Pulmonary artery endothelial cell (primary cell): ENCODE measurements around the gene NUB1. TPM values are rescaled to one million over a fixed set of nuclear protein-coding genes. Genes with fewer than 3 reads are reported as not detected.
"Not testable (repeated sequence)": the region's sequence is repeated elsewhere in the genome, so short reads cannot be mapped to it uniquely, and the experiment has no call there.

Experiments used
- DNase-seq: peaks from one replicate; pipeline ENCODE4 v3.0.0-alpha.2; 2011; ENCODE audit warnings: low read depth, low spot score
- total RNA-seq: library from RNA; depleted of rRNA; stranded (reverse); fragments of >200 nt; gene quantifications from 2 replicates; pipeline ENCODE4 v1.2.3, GENCODE V29; 2014

The NUB1 gene
- 37.1 and 45.3 TPM in 2 replicates for total RNA-seq

GRCh38 chr7:151341357-151342101 is at the start of gene NUB1:
NUB1 (plus strand) TSS chr7:151341812; CDS start chr7:151345350, 3,538 bp downstream.
- DNase-seq, result peak; percentile 7

- no peak for DNase-seq
Measured at GRCh38 chr7:151292850-151293249, 48.8 kb upstream of the NUB1 start.

GRCh38 chr7:151296202-151296992 is 45.2 kb upstream of the NUB1 start:
- DNase-seq, result no peak

DNA sequence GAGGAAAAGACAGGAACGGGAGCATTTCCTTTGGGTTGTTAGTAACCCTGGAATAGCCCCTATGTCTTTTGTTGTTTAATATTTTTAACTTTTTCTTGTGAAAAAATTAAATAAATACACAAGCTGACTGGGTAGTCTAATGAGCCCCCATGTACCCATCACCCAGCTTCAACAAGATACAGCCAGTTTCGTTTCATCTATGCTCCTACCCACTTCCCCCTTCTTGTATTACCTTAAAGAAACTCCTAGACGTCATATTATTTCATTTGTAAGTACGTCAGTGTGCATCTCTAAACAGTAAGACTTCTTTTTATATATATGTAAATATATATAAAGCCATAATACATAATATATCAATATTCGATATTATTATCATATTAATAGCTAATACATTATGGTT is 42.8 kb upstream of the NUB1 start:
- DNase-seq, result no peak

- DNase-seq, result no peak
Measured at GRCh38 chr7:151299530-151299929, 42.1 kb upstream of the NUB1 start.

- no peak for DNase-seq
Measured at GRCh38 chr7:151299940-151300645, 41.5 kb upstream of the NUB1 start.

DNA sequence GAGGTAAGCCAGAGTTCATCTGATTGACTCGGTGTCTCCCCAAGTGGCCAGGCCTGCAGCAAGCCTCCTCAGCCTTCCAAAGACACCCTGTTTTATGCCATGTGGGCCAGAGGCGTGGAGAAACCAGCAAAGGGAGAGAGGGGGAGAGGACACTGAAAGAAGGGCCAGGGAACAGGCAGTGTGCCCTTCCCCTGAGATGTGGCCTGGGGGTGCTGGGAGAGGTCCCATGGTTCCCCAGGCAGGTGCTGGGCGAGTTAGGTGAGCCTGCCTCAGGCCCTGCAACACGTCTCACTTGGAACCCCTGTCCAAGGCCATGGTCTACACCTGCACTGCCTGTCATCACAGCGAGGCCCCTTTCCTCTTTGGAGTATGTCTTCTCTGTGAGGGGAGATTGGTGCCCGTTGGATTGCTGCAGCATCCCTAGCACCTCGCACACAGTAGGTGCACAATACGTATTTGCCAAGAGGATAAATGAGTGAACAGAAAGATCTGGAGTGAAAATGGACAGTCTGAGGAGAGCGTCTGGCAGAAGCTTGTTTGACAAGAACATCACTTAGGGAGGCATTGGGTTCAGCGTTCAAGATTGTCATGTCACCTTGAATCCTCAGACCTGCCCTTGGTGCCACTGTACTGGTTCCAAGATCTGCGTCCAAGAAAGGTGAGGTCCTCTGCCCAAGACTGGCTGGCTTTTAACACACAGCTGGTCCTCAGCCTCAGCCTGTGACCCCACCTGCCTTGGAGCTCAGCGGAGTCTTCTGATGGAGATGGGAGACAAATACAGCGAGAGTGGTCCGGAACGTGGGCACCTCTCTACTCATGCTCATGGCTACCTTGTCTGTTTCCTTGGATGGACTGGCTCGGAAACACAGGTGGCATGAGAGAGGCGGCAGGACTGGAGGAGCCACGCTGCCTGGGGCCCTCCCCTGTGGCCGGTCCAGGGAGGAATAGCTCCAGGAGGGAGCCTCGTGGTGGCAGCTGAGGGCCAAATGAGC is 39.8 kb upstream of the NUB1 start:
- DNase-seq, result no peak

GRCh38 chr7:151304251-151304650 is 37.4 kb upstream of the NUB1 start:
- not testable (repeated sequence) for DNase-seq

- DNase-seq, result no peak
Measured at GRCh38 chr7:151304856-151305255, 36.8 kb upstream of the NUB1 start.

DNA sequence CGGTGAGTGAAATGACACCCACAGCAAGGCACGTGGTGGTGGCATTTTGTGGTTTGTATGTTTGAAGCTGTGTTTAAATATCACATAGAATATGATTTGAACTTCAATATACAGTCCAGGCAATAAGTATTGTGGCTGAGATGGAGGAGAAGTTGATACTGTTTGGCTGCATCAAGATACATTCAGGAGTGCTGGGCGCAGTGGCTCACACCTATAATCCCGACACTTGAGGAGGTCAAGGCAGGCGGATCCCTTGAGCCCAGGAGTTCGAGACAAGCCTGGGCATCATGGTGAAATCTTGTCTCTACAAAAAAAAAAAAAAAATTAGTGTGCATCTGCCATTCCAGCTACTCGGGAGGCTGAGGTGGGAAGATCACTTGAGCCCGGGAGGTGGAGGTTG is 35.2 kb upstream of the NUB1 start:
- no peak for DNase-seq

- no peak for DNase-seq
Measured at GRCh38 chr7:151306860-151307259, 34.8 kb upstream of the NUB1 start.

GRCh38 chr7:151307536-151307935 is 34.1 kb upstream of the NUB1 start:
- no peak for DNase-seq

DNA sequence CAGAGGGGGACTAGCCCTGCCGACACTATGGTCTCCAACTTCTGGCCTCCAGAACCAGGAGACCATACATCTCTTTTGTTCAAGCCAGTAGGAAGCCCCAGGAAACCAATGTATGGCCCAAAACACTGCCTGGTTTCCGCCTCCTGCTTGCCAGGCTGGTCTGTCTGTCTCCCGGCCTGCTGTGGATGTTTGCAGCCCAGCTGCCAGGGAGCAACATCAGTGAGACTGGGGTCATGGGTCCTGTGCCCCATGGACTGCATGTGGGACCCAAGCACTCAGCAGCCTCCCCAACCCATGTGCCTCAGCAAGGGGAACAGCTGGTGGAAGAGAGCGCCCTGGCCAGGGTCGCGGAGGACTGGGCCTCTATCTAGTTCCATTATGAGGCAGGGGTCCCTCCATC is 33.4 kb upstream of the NUB1 start:
- DNase-seq, result no peak

DNA sequence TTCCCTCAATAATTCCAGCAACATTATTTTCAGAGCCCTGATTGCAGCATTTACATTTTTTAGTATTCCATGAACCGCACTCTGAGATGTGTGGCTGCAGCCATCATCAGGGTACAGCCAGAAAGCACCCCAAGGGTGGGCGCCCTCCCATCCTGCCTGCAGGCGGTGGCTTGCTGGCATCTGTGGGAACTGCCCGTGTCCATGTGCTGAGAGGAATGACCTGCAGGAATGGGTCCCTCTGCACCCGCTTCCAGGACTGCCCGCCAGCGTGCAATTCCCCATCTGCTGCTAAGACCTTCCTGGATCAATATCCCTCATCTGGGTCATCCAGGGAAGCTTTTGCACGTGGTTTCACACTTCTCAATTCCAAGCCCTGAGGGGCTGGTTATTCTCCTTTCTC is 32.8 kb upstream of the NUB1 start:
- no peak for DNase-seq

DNA sequence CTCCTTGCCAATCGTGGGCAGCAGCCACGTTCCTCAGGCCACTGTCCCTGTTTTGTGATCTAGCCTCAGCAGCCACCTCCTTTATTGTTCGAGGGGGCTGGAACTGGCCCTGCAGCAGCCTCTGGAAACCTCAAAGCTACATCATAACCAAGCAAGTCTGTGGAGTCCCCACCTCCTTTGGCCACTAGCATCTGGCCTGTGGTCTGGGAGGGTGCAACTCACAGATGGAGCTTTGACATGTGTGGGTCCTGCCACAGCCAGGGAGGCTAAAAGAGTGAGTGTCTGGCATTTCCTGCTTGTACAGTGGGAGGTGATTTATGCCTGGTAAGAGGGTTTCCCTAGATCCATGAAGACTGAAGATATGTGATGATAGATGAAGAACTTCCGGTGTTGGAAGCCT is 32.3 kb upstream of the NUB1 start:
- no peak for DNase-seq

DNA sequence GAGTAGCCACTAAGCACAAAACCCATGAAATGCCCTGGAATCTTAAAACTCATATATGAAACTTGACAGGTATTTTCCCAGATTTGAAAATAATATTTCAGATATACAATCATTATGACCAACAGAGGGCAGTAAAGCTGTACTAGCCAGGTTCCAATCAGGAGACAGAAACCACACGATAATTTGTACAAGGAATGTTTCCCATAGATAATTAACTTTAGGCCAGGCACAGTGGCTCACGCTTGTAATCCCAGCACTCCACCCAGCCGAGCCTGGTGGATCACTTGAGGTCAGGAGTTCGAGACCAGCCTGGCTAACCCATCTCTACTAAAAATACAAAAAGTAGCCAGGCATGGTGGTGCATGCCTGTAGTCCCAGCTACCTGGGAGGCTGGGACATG is 31.0 kb upstream of the NUB1 start:
- no peak for DNase-seq

GRCh38 chr7:151311294-151311864 is 30.2 kb upstream of the NUB1 start:
- no peak for DNase-seq

- no peak for DNase-seq
Measured at GRCh38 chr7:151312356-151312755, 29.3 kb upstream of the NUB1 start.

GRCh38 chr7:151312831-151313809 is 28.5 kb upstream of the NUB1 start:
- DNase-seq, result no peak
